ENCODE results near the gene NPAS3. TPM values are rescaled to one million over a fixed set of nuclear protein-coding genes. Genes with fewer than 3 reads are reported as not detected.

NPAS3 gene
- total RNA-seq, 1 donor from 2014 or later: 6.1 TPM

DNA sequence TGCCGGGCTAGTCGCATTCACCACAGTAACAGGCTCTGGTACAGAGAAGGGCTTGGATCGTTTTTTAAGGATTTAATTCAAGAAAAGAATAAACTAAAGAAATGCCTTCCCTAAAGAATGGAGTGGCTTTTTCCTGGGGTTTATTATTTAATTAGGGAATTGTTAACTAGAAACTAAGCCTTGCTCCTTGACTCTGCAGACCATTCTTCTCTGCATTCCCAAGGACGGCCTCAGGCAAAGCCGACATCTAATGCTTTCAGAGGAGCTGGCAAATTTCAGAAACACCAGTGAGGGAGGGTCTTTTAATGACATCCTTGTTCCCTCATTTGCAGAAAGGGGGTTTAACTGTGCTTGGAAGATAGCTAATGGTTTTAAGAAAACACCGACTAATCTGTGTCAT is 838.2 kb downstream of the NPAS3 start:
- no peak for DNase-seq (ENCODE audit: low spot score, unreplicated experiment)
- no peaks in the 10 kb centered on the region for H3K9me3 Mint-ChIP-seq (ENCODE audit: low read depth)
- H3K36me3 Mint-ChIP-seq (ENCODE audit: insufficient read depth): no peaks in the 10 kb centered on the region
- peaks cover 12% of the 10 kb centered on the region for H3K27me3 Mint-ChIP-seq
- TF ChIP-seq, protein P1, sequence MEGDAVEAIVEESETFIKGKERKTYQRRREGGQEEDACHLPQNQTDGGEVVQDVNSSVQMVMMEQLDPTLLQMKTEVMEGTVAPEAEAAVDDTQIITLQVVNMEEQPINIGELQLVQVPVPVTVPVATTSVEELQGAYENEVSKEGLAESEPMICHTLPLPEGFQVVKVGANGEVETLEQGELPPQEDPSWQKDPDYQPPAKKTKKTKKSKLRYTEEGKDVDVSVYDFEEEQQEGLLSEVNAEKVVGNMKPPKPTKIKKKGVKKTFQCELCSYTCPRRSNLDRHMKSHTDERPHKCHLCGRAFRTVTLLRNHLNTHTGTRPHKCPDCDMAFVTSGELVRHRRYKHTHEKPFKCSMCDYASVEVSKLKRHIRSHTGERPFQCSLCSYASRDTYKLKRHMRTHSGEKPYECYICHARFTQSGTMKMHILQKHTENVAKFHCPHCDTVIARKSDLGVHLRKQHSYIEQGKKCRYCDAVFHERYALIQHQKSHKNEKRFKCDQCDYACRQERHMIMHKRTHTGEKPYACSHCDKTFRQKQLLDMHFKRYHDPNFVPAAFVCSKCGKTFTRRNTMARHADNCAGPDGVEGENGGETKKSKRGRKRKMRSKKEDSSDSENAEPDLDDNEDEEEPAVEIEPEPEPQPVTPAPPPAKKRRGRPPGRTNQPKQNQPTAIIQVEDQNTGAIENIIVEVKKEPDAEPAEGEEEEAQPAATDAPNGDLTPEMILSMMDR (IDR thresholded peaks at IDR 0.05; ENCODE audit: unreplicated experiment): no peak
- H3K4me3 Mint-ChIP-seq (ENCODE audit: low read depth): no peak overlapping the region
- H3K4me1 Mint-ChIP-seq (ENCODE audit: low read depth): peaks cover 7% of the 10 kb centered on the region
- H3K27ac Mint-ChIP-seq: no peak overlapping the region

DNA sequence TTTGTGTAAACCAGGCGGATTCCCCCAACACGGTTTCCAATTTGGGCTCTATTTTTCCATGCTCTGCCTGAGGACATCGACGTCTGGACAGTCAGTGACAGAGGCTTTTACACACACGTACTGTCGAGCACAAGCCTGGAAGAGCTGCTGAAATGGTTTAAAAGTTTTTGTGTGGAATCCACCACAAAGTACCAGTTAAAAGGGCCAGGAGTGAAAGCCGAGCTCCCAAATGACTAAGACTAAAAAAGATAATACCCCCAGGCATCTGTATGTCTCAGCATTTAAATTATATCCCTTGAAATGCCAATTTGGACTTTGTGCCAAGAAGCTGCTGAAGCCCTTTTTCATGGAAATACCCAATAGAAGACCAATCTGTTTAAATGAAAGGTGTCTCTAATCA is 839.0 kb downstream of the NPAS3 start:
- peaks cover 7% of the 10 kb centered on the region for H3K4me1 Mint-ChIP-seq (ENCODE audit: low read depth)
- no peaks in the 10 kb centered on the region for H3K36me3 Mint-ChIP-seq (ENCODE audit: insufficient read depth)
- TF ChIP-seq, protein P1 (IDR thresholded peaks at IDR 0.05; ENCODE audit: unreplicated experiment): no peak
- no peaks in the 10 kb centered on the region for H3K9me3 Mint-ChIP-seq (ENCODE audit: low read depth)
- H3K27ac Mint-ChIP-seq: no peak overlapping the region
- peaks cover 12% of the 10 kb centered on the region for H3K27me3 Mint-ChIP-seq
- DNase-seq (ENCODE audit: low spot score, unreplicated experiment): no peak
- no peak overlapping the region for H3K4me3 Mint-ChIP-seq (ENCODE audit: low read depth)

DNA sequence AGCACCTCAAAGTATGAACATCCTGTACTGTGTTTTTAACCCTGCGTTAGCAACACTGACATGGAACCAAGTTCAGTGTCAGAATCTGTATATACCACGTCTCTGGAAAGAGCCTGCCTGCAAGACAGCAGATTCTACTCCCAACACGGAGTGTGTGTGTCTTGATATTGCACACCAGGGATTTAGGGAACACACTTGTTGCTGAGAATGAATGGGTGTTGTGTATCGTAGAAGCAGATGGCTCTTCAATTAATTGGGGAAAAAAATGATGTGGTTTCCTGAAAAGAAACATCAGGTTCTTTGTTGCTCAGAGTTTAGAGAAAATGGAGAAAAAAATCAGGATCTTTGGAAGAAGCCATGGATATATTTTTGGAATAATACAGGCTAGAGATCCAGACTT is 841.4 kb downstream of the NPAS3 start:
- H3K27me3 Mint-ChIP-seq: peaks cover 12% of the 10 kb centered on the region
- no peak for DNase-seq (ENCODE audit: low spot score, unreplicated experiment)
- no peak overlapping the region for H3K27ac Mint-ChIP-seq
- H3K36me3 Mint-ChIP-seq (ENCODE audit: insufficient read depth): no peaks in the 10 kb centered on the region
- no peaks in the 10 kb centered on the region for H3K9me3 Mint-ChIP-seq (ENCODE audit: low read depth)
- H3K4me3 Mint-ChIP-seq (ENCODE audit: low read depth): no peak overlapping the region
- TF ChIP-seq, protein P1 (IDR thresholded peaks at IDR 0.05; ENCODE audit: unreplicated experiment): no peak
- peaks cover 13% of the 10 kb centered on the region for H3K4me1 Mint-ChIP-seq (ENCODE audit: low read depth)

DNA sequence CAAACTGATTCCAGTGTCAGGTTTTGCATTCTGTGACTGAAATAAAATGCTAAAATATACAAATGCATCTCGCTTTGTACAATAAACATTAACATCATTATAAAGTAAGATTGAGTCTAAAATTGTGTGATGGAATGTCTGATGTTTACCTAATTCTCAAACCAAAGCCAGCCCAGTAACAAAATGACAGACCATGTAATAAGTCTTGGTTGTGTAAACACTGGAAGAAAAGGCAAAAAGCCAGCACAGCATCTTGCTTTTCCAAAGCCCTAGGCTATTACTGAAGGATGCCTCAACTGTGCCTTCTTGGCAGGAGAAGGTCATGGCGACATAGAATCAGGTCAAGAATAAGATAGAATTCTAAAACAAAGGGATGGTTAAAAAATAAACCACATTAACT is 842.6 kb downstream of the NPAS3 start:
- no peaks in the 10 kb centered on the region for H3K9me3 Mint-ChIP-seq (ENCODE audit: low read depth)
- no peak overlapping the region for H3K27ac Mint-ChIP-seq
- TF ChIP-seq, protein P1 (IDR thresholded peaks at IDR 0.05; ENCODE audit: unreplicated experiment): no peak
- peaks cover 15% of the 10 kb centered on the region for H3K4me1 Mint-ChIP-seq (ENCODE audit: low read depth)
- no peaks in the 10 kb centered on the region for H3K36me3 Mint-ChIP-seq (ENCODE audit: insufficient read depth)
- DNase-seq (ENCODE audit: low spot score, unreplicated experiment): no peak
- peaks cover 12% of the 10 kb centered on the region for H3K27me3 Mint-ChIP-seq
- no peak overlapping the region for H3K4me3 Mint-ChIP-seq (ENCODE audit: low read depth)

- H3K4me3 Mint-ChIP-seq (ENCODE audit: low read depth): no peak overlapping the region
Measured at GRCh38 chr14:33782923-33783322, 844.2 kb downstream of the NPAS3 start.

More at GRCh38 chr14:33782923-33783322, 844.2 kb downstream of the NPAS3 start:
- H3K4me1 Mint-ChIP-seq (ENCODE audit: low read depth): peaks cover 23% of the 10 kb centered on the region
- no peaks in the 10 kb centered on the region for H3K36me3 Mint-ChIP-seq (ENCODE audit: insufficient read depth)
- TF ChIP-seq, protein P1 (IDR thresholded peaks at IDR 0.05; ENCODE audit: unreplicated experiment): no peak
- H3K27me3 Mint-ChIP-seq: peaks cover 8% of the 10 kb centered on the region
- H3K27ac Mint-ChIP-seq: peak overlapping the region; percentile 38
- DNase-seq (ENCODE audit: low spot score, unreplicated experiment): no peak
- H3K9me3 Mint-ChIP-seq (ENCODE audit: low read depth): no peaks in the 10 kb centered on the region

All from progenitor cell of endocrine pancreas (in vitro differentiated cells).